Testis (tissue), 2 donors: Measurements from ENCODE around the gene TTC27.

Source experiments
- CTCF ChIP-seq, 3 experiments: fragments of 450-650 bp in 2 of 3; fragments of 200-600 bp in 1 of 3; sonication (generic) in 1 of 3; IDR thresholded peaks; one replicate each; pipeline ENCODE4 v1.5.1; 2016 to 2019; ENCODE audit warnings: antibody characterized with exemption in 3 of 3, mild to moderate bottlenecking in 2 of 3, moderate library complexity in 1 of 3
- POLR2A ChIP-seq: fragments of 450-650 bp; IDR thresholded peaks from one replicate; pipeline ENCODE4 v1.6.1; 2017; ENCODE audit warnings: antibody characterized with exemption, mild to moderate bottlenecking, moderate library complexity

- TF ChIP-seq CTCF (IDR thresholded peaks at IDR 0.05) (no peak), POLR2A (no peak)
These were observed 117.8 kb downstream of the TTC27 start for GRCh38 chr2:32745675-32746074.
